Trophoblast cell (in vitro differentiated cells and primary cell): ENCODE results near the gene FANCC.

Source experiments
- DNase-seq, 2 donors: peaks; one replicate each; pipeline ENCODE4 v3.0.0-alpha.2; 2016
- H2AFZ ChIP-seq: 2 replicates; pipeline ENCODE4 v1.6.1; 2013; ENCODE audit warnings: low read length, moderate library complexity, mild to moderate bottlenecking; ENCODE audit not compliant: insufficient read depth, poor library complexity
- H2AK5ac ChIP-seq: 2 replicates; pipeline ENCODE4 v1.6.1; 2013; ENCODE audit warnings: mild to moderate bottlenecking, low read length
- H2BK120ac ChIP-seq: 2 replicates; pipeline ENCODE4 v1.6.1; 2013; ENCODE audit warnings: low read length, mild to moderate bottlenecking, moderate library complexity; ENCODE audit not compliant: insufficient read depth, poor library complexity
- H2BK12ac ChIP-seq: 2 replicates; pipeline ENCODE4 v1.6.1; 2013; ENCODE audit warnings: mild to moderate bottlenecking, low read length, moderate library complexity
- H2BK5ac ChIP-seq: 2 replicates; pipeline ENCODE4 v1.6.1; 2013; ENCODE audit warnings: low read length, low read depth, moderate library complexity, mild to moderate bottlenecking; ENCODE audit not compliant: poor library complexity
- H3K14ac ChIP-seq: 2 replicates; pipeline ENCODE4 v1.6.1; 2013; ENCODE audit warnings: mild to moderate bottlenecking, low read length
- H3K18ac ChIP-seq: 2 replicates; pipeline ENCODE4 v1.6.1; 2013; ENCODE audit warnings: mild to moderate bottlenecking, low read length
- H3K23ac ChIP-seq: 2 replicates; pipeline ENCODE4 v1.6.1; 2013; ENCODE audit warnings: low read length
- H3K27ac ChIP-seq: 2 replicates; pipeline ENCODE4 v1.5.1; 2013; ENCODE audit warnings: low read depth, mild to moderate bottlenecking, inconsistent platforms, low read length, moderate library complexity
- H3K27me3 ChIP-seq: 2 replicates; pipeline ENCODE4 v1.6.1; 2013; ENCODE audit warnings: inconsistent platforms, mild to moderate bottlenecking, low read length, moderate library complexity; ENCODE audit not compliant: insufficient read depth
- H3K36me3 ChIP-seq, 2 experiments: 1 replicate in 1 of 2; 2 replicates in 1 of 2; pipeline ENCODE4 v1.6.1; 2013; ENCODE audit warnings: low read length in 2 of 2, mild to moderate bottlenecking in 2 of 2, moderate library complexity in 1 of 2; ENCODE audit not compliant: insufficient read depth in 2 of 2, control insufficient read depth in 1 of 2
- H3K4ac ChIP-seq: 2 replicates; pipeline ENCODE4 v1.6.1; 2013; ENCODE audit warnings: low read depth, mild to moderate bottlenecking, low read length, moderate library complexity
- H3K4me1 ChIP-seq, 2 experiments: 1 replicate in 1 of 2; 2 replicates in 1 of 2; pipeline ENCODE4 v1.6.1; 2013; ENCODE audit warnings: low read length in 2 of 2, mild to moderate bottlenecking in 2 of 2, moderate library complexity in 1 of 2; ENCODE audit not compliant: insufficient read depth in 2 of 2, control insufficient read depth in 1 of 2
- H3K4me2 ChIP-seq: 2 replicates; pipeline ENCODE4 v1.6.1; 2013; ENCODE audit warnings: inconsistent platforms, mild to moderate bottlenecking, low read length, moderate library complexity
- H3K4me3 ChIP-seq: 2 replicates; pipeline ENCODE4 v1.5.1; 2013; ENCODE audit warnings: mild to moderate bottlenecking, low read depth, low read length, inconsistent platforms
- H3K79me1 ChIP-seq: one replicate; pipeline ENCODE4 v1.6.1; 2013; ENCODE audit warnings: low read length
- H3K79me2 ChIP-seq: 2 replicates; pipeline ENCODE4 v1.6.1; 2013; ENCODE audit warnings: low read length, mild to moderate bottlenecking; ENCODE audit not compliant: control insufficient read depth, insufficient read depth, poor library complexity
- H3K9ac ChIP-seq: 2 replicates; pipeline ENCODE4 v1.6.1; 2013; ENCODE audit warnings: mild to moderate bottlenecking, low read length
- H3K9me3 ChIP-seq: 2 replicates; pipeline ENCODE4 v1.6.1; 2013; ENCODE audit warnings: low read depth, mild to moderate bottlenecking, control low read depth, inconsistent platforms, low read length; ENCODE audit not compliant: insufficient read depth
- H4K12ac ChIP-seq: 2 replicates; pipeline ENCODE4 v1.6.1; 2013; ENCODE audit warnings: low read depth, mild to moderate bottlenecking, low read length, moderate library complexity
- H4K8ac ChIP-seq: 2 replicates; pipeline ENCODE4 v1.6.1; 2013; ENCODE audit warnings: low read depth, mild to moderate bottlenecking, low read length, moderate library complexity
- H4K91ac ChIP-seq: one replicate; pipeline ENCODE4 v1.6.1; 2013; ENCODE audit warnings: low read depth, mild to moderate bottlenecking, low read length, moderate library complexity
- WGBS: extraction: QIAGEN DNeasy Blood & Tissue Kit; methylation state at CpG from one replicate; pipeline ENCODE4 v1.1.7; 2013; ENCODE audit warnings: missing lambda C conversion rate; ENCODE audit not compliant: insufficient read length, insufficient coverage; ENCODE audit errors: extremely low coverage; 5-methylcytosine and 5-hydroxymethylcytosine counted together

FANCC gene

GRCh38 chr9:95137587-95138145 is 179.8 kb downstream of the FANCC start:
- no CpG with 5 or more reads among the region's 14 CpGs for WGBS
- no peak overlapping the region for H3K14ac ChIP-seq
- H2AFZ ChIP-seq = no peak overlapping the region

GRCh38 chr9:95135756-95136155 is 181.8 kb downstream of the FANCC start:
- no peak overlapping the region for H3K18ac ChIP-seq
- no peaks in the 10 kb centered on the region for H3K27me3 ChIP-seq
- H3K9ac ChIP-seq = no peak overlapping the region
- H3K9me3 ChIP-seq = peaks cover 2% of the 10 kb centered on the region
- H4K91ac ChIP-seq = no peak overlapping the region
- H2BK5ac ChIP-seq = no peak overlapping the region
- no peak overlapping the region for H3K4me3 ChIP-seq
- no peak overlapping the region for H3K14ac ChIP-seq
- no peak overlapping the region for H3K27ac ChIP-seq
- no peak overlapping the region for H3K4me2 ChIP-seq
- H3K4me1 ChIP-seq = peaks cover 0 to 2% of the 10 kb centered on the region in 2 experiments
- no peak overlapping the region for H3K4ac ChIP-seq
- H4K8ac ChIP-seq = no peak overlapping the region
- no peak for DNase-seq
- H3K79me1 ChIP-seq = no peaks in the 10 kb centered on the region
- no peak overlapping the region for H2BK120ac ChIP-seq
- H3K36me3 ChIP-seq = peaks cover 3% of the 10 kb centered on the region in 2 experiments
- no peak overlapping the region for H2BK12ac ChIP-seq
- H4K12ac ChIP-seq = no peak overlapping the region
- no CpG with 5 or more reads among the region's 10 CpGs for WGBS
- H2AFZ ChIP-seq = no peak overlapping the region
- no peaks in the 10 kb centered on the region for H3K79me2 ChIP-seq
- H3K23ac ChIP-seq = no peak overlapping the region
- H2AK5ac ChIP-seq = no peak overlapping the region

More at GRCh38 chr9:95137587-95138145, 179.8 kb downstream of the FANCC start:
- no peak overlapping the region for H2BK12ac ChIP-seq
- H3K9ac ChIP-seq = no peak overlapping the region
- peaks cover 2% of the 10 kb centered on the region for H3K9me3 ChIP-seq
- H2BK5ac ChIP-seq = no peak overlapping the region
- DNase-seq = no peak
- H3K18ac ChIP-seq = no peak overlapping the region
- no peaks in the 10 kb centered on the region for H3K27me3 ChIP-seq
- peaks cover 3% of the 10 kb centered on the region in 2 experiments for H3K36me3 ChIP-seq
- H4K8ac ChIP-seq = no peak overlapping the region
- no peak overlapping the region for H4K12ac ChIP-seq
- H3K4me1 ChIP-seq = no peaks in the 10 kb centered on the region
- no peaks in the 10 kb centered on the region for H3K79me2 ChIP-seq
- H2BK120ac ChIP-seq = no peak overlapping the region
- H3K79me1 ChIP-seq = no peaks in the 10 kb centered on the region
- H3K4ac ChIP-seq = no peak overlapping the region
- no peak overlapping the region for H3K4me3 ChIP-seq
- no peak overlapping the region for H2AK5ac ChIP-seq
- H3K27ac ChIP-seq = no peak overlapping the region
- no peak overlapping the region for H4K91ac ChIP-seq
- no peak overlapping the region for H3K4me2 ChIP-seq
- H3K23ac ChIP-seq = no peak overlapping the region

GRCh38 chr9:95134457-95134881 is 183.0 kb downstream of the FANCC start:
- Histone ChIP-seq H3K4me3 (no peak overlapping the region), H3K23ac (no peak overlapping the region), H3K18ac (no peak overlapping the region), H3K27ac (no peak overlapping the region), H4K91ac (no peak overlapping the region), H2BK120ac (no peak overlapping the region), H3K9ac (no peak overlapping the region), H4K8ac (no peak overlapping the region), H3K9me3 (peaks cover 2% of the 10 kb centered on the region), H3K4me1 (peaks cover 0 to 2% of the 10 kb centered on the region in 2 experiments), H3K36me3 (peaks cover 3% of the 10 kb centered on the region in 2 experiments), H3K4me2 (no peak overlapping the region), H3K14ac (no peak overlapping the region), H3K4ac (no peak overlapping the region), H2AFZ (no peak overlapping the region), H3K79me2 (no peaks in the 10 kb centered on the region), H4K12ac (no peak overlapping the region), H3K27me3 (no peaks in the 10 kb centered on the region), H2AK5ac (no peak overlapping the region), H2BK5ac (no peak overlapping the region), H3K79me1 (no peaks in the 10 kb centered on the region), H2BK12ac (no peak overlapping the region)
- no peak for DNase-seq
- no CpG with 5 or more reads among the region's 9 CpGs for whole genome bisulfite sequencing

GRCh38 chr9:95133325-95133705 is 184.2 kb downstream of the FANCC start:
- no peak overlapping the region for H3K27ac ChIP-seq
- no peak overlapping the region for H4K91ac ChIP-seq
- no peak overlapping the region for H3K9ac ChIP-seq
- H3K9me3 ChIP-seq = peaks cover 2% of the 10 kb centered on the region
- H3K4me3 ChIP-seq = no peak overlapping the region
- H3K4ac ChIP-seq = no peak overlapping the region
- no peak overlapping the region for H2BK12ac ChIP-seq
- H3K18ac ChIP-seq = no peak overlapping the region
- no peaks in the 10 kb centered on the region for H3K27me3 ChIP-seq
- H4K12ac ChIP-seq = no peak overlapping the region
- no peak overlapping the region for H3K14ac ChIP-seq
- DNase-seq = no peak
- peaks cover 3% of the 10 kb centered on the region in 2 experiments for H3K36me3 ChIP-seq
- no peak overlapping the region for H2BK120ac ChIP-seq
- no peak overlapping the region for H3K4me2 ChIP-seq
- no peak overlapping the region for H2AK5ac ChIP-seq
- H3K79me1 ChIP-seq = no peaks in the 10 kb centered on the region
- H3K23ac ChIP-seq = no peak overlapping the region
- H4K8ac ChIP-seq = no peak overlapping the region
- no peak overlapping the region for H2BK5ac ChIP-seq
- no peak overlapping the region for H2AFZ ChIP-seq
- peaks cover 0 to 2% of the 10 kb centered on the region in 2 experiments for H3K4me1 ChIP-seq
- WGBS = no CpG with 5 or more reads among the region's 4 CpGs
- H3K79me2 ChIP-seq = no peaks in the 10 kb centered on the region
